Adrenal gland (tissue), 5 donors: Measurements from ENCODE around the gene SEMA3E.

Experiments
- CTCF ChIP-seq, 6 experiments: fragments of 450-650 bp in 4 of 6; fragments of 200-600 bp in 2 of 6; sonication (generic) in 1 of 6; IDR thresholded peaks; 1 replicate in 5 of 6; 2 replicates in 1 of 6; pipeline versions ENCODE4 v1.5.1 to v1.8.0; 2016 to 2021; ENCODE audit warnings: antibody characterized with exemption in 6 of 6, mild to moderate bottlenecking in 2 of 6, moderate library complexity in 1 of 6
- POLR2A ChIP-seq, 2 donors: fragments of 450-650 bp; IDR thresholded peaks; one replicate each; pipeline ENCODE4 v1.6.1; 2017; ENCODE audit warnings: antibody characterized with exemption in 2 of 2, mild to moderate bottlenecking in 2 of 2, moderate library complexity in 1 of 2
- donor health status: DM: no; HTN: no; CAD: no.

DNA sequence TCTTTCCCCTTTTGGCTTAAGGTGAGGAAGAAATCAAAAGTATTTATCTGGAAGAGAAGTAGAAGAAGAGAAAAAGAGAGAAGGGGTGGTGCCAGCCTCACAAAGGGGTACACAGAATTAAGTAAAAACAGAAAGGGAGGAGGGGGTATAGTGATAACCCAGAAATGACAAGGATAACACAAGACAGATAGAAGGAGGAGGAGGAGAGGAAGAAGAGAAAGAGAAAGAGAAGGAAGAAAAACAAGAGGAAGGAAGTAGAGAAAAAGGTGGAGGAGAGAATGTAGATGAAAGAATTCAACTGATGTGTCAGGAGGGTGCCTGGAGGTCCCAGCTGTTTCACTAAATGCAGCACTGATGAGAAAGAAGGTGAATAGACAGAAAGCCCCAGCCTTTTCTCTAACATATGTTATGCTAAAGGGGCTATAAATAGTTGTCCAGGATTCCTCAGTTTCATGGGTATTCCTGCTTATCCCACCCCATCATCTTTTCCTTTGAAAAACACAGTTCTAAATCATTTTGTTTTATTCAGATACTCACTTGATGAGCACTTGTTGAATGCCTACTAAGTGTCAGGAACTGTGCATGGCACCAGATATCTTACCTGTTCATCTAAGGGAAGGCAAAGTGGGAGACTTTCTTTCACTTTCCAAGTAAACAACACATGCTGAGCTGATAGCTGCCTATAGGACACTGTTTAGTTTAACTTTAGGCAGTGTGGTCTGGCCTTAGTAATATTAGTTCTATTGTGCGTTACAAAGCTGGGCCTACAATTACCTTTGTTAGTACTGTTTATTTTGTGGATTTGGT is 8.0 kb downstream of the SEMA3E start:
- TF ChIP-seq POLR2A (IDR thresholded peaks at IDR 0.05) = no peak
- no peak for TF ChIP-seq CTCF (IDR thresholded peaks at IDR 0.05)
